Activated CD8-positive, alpha-beta memory T cell treated with anti-CD3 and anti-CD28 coated beads for 24 hours (primary cell): ENCODE measurements around the gene TTYH2.

Source experiments
- DNase-seq: peaks from one replicate; pipeline ENCODE4 v3.0.0-alpha.2; 2020

Gene TTYH2

DNA sequence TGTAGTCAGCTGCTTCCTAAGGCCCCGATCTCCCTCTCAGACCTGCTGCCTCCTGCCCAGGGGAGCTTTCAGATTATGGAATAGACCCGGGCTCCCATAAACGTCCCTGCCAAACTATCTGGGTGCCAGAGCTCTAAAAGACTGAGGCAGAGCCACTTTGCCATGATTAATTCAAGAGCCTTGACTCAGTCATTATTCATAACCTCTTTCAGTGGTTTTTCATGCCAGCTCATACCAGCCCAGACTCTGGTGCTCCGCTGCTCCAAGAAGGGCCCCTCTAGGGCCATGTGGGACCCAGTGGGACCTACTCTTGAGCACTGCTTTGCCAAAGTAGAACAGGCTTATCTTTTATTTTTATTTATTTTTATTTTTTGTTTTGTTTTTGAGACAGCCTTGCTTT is 84.6 kb downstream of the TTYH2 start:
- DNase-seq, result no peak

DNA sequence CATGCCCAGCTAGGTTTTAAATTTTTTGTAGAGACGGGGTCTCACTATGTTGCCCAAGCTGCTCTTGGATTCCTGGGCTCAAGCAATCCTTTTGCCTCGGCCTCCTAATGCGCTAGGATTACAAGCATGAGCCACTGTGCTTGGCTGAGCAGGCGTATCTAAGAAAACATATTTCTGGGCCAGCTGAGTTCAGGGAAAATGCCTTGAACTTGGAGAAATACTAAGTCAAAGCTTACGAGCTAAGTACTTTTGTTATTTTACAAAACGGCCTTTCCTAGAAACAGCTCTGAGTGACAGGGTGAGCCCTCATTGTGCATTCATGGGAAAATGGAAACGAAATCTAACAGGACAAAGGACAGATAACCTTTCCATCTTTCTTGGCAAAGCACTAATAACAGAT is 85.4 kb downstream of the TTYH2 start:
- DNase-seq, result no peak

DNA sequence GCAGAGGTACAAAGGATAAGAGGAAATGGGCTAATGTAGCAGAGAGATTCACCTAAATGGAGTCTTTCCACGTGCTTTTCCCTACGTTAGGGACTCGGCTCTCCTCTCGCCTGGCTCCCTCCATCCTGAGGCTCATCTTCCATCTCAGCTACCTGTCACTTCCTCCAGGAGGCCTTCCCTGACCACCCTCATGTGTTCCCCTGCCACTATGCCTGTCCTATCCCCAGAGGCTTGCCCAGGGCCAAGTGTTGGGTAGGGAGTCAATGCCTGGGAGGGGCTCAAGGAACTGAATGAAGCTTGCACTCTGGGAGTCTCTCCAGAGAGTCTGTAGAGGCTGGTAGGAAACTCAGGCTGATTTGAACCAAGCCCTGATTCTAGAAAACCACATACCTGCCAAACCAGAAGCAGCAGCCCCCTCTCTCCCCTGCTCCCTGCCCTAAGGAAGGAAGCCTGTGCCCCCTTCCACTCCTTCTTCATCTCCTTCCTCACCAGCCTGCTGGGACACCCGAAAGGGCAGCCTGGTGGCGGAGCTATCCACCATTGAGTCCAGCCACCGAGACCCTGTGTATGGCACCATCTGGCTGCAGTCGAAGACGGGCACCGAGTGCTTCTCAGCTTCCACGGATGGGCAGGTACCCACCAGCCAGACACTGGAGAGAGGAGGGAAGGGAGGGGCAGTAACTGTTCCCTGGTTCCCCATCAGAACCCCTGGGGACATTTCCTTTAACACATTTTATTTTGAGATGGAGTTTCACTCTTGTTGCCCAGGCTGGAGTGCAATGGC is 86.0 kb downstream of the TTYH2 start:
- no peak for DNase-seq

DNA sequence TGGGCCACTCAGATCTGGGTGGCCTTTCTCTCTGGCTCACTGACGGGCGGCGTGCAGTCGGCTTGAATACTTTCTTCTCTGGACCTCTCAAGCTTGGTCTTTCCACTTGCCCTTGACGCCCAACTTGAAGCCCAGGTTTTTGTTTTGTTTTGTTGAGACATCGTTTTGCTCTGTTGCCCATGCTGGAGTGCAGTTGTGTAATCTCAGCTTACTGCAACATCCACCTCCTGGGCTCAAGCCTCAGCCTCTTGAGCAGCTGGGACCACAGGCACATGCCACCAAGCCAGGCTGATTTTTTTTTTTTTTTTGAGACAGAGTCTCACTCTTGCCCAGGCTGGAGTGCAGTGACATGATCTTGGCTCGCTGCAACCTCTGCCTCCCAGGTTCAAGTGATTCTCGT is 89.9 kb downstream of the TTYH2 start:
- DNase-seq, result no peak

DNA sequence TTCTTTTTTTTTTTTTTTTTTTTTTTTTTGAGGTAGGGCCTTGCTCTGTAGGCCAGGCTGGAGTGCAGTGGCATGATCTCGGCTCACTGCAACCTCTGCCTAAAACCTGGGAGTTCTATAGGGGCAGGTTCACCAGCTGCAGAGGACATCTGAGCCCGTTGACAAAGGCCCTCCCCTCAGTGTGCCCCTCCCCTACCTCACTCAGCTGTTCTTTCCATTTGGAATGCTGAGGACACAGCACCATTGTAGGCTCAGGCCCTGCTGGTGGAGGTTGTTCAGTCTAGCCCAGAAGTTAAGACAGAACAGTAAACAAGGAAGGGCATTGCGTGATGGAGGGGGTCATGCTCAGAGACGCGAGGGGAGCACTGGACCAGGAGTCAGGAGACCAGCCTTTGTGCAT is 90.8 kb downstream of the TTYH2 start:
- no peak for DNase-seq

DNA sequence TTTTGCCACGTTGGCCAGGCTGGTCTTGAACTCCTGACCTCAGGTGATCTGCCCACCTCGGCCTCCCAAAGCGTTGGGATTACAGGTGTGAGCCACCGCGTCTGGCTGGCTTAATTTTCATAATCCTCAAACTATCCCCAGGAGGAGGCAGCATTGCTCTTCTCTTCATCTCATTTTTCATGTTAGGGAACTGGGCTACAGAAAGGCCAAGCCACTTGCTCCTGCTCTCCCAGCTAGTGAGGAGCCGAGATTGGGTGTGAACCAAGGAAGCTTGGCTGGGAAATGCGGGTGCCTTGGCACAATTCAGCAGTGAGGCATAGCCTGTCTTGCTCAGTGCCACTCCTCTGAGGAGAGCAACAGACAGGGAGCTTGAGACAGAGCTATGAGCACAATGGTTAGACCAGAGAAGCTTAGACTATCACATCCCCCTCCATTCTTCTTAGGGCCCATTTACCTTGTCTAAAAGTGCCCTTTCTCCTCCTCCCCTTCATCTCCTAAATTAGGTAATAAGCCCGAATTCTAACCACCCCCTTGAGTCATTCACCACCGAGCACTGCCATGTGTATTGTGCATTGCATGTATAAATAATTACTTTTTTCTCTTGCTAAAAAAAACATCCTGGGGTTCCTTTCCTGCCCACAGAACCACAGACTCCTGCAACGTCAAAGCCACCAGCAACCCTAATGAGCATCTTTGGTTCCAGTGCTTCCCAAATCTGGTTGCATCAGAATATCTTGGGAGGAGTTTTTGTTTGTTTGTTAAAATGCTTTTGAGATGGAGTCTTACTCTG is 92.7 kb downstream of the TTYH2 start:
- no peak for DNase-seq

DNA sequence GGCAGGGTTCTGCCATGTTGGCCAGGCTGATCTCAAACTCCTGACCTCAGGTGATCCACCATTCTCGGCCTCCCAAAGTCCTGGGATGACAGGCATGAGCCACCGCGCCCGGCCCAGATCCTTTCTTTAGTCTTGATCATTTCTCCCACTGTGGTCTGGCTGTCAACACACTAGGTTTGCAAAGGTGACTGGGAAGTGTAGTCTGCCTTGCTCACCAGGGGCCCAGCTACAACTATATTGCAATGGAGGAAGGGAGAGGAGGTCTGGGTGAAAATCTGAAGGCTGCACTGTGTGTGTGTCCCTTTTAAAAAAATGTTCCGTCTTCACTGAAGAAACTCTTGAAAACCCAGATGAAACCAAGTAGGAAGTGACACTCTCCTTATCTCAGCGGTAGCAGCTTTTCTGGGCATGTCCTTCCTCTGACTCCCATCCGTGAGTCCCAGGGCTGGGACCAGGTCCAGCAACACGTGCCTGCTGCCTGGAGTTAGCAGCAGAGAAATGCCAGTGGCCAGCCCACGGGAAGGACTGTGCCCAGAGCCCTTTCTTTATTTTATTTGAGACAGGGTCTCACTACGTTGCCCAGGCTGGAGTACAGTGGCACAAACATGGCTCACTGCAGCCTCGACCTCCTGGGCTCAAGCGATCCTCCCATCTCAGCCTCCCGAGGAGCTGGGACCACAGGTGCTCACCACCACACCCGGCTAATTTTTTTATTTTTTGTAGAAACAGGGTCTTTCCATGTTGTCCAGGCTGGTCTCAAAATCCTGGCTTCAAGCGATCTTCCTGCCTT is 94.8 kb downstream of the TTYH2 start:
- no peak for DNase-seq

DNA sequence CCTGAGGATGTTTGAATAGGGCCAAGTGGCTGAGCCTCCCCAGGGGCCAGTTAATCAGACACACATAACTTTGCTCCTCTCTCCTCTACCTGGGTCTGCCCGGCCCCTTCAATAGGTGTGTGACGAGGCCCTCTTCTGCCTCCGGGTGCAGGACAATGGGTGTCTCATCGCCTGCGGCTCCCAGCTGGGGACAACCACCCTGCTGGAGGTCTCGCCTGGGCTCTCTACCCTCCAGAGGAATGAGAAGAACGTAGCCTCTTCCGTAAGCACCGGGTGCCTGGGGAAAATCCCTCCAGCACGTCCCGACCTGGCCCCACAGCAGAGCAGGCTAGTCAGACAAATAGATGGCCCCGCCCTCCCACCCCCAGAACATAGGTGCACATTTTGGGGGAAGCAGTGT is 96.5 kb downstream of the TTYH2 start:
- DNase-seq, result no peak
